Caki2 (cell line): ENCODE measurements around the gene PRKCB. TPM values are rescaled to one million over a fixed set of nuclear protein-coding genes. Genes with fewer than 3 reads are reported as not detected.
"Not testable (repeated sequence)": the region's sequence is repeated elsewhere in the genome, so short reads cannot be mapped to it uniquely, and the experiment has no call there.

Experiments used
- DNase-seq: peaks from one replicate; pipeline ENCODE4 v3.0.0-alpha.2; 2015; ENCODE audit warnings: low read depth
- in situ Hi-C: cut with HindIII; loops from 2 replicates; pipeline ENCODE4 v1.10.0; 2016; ENCODE audit warnings: low sequenced_read_pairs, low pct_unique_long_range_greater_than_20kb, mixed read lengths
- total RNA-seq: library from RNA; depleted of rRNA; stranded (reverse); fragments of >200 nt; shearing (Covaris generic); gene quantifications from 2 replicates; pipeline ENCODE4 v1.2.3, GENCODE V29; 2014; ENCODE audit warnings: low replicate concordance

PRKCB gene
- total RNA-seq, 1 experiment from 2014 or later = not detected

GRCh38 chr16:23920446-23920845, 84.7 kb downstream of the PRKCB start:
- no peak for DNase-seq
- in situ Hi-C loops = no loop called here

DNA sequence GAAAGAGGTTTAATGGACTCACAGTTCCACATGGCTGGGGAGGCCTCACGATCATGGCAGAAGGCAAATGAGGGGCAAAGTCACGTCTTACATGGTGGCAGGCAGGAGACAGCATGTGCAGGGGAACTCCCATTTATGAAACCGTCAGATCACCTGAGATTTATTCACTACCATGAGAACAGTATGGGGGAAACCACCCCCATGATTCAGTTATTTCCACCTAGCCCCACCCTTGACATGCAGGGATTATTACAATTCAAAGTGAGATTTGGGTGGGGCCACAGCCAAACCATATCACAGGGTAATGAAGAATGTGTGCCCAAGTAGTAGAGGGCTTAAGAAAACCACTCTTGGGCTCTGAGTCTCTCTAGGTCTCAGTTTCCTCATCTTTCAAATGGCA, 85.1 kb downstream of the PRKCB start:
- in situ Hi-C loops = no loop called here
- DNase-seq = no peak

GRCh38 chr16:23922406-23922805, 86.6 kb downstream of the PRKCB start:
- no peak for DNase-seq
- in situ Hi-C loops = no loop called here

- in situ Hi-C loops = no loop called here
- DNase-seq = no peak
These were observed 88.3 kb downstream of the PRKCB start for GRCh38 chr16:23924128-23924527.

DNA sequence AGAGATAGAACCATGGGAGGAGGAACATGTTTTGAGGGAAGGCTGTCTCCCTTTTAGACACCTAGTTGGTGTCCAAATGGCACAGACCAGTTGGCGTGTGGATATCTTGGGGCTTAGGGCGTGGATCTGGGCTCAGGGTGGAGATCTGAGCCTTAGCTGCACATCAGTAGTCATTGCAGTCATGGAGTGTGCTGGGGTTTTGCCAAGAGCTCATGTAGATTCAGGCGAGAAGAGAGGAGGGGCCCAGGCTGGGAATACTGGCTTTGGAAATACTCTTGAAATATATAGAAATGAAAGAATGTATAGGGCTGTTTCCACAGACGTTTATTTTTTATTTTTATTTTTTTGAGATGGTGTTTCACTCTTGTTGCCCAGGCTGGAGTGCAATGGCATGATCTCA, 92.0 kb downstream of the PRKCB start:
- in situ Hi-C loops = no loop called here
- DNase-seq = no peak

DNA sequence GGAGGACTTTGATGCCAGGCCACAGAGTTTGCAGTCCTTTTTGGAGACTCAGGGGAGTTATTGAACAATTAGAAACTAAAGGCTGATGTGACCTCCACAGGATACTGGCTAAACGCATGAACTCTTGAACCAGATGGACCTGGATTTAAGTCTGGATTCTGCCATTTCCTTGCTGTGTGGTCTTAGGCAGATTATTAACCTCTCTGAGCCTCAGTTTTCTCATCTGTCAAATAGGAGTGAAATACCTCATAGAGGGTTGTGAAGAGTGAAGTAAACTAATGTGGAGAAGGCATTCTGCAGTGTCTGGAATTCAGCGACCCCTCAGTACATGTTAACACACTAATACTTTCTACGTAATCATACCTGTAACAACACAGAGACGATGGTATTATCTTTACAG, 93.5 kb downstream of the PRKCB start:
- in situ Hi-C loops = no loop called here
- DNase-seq = no peak

GRCh38 chr16:23929856-23930255, 94.1 kb downstream of the PRKCB start:
- in situ Hi-C loops = no loop called here
- no peak for DNase-seq

DNA sequence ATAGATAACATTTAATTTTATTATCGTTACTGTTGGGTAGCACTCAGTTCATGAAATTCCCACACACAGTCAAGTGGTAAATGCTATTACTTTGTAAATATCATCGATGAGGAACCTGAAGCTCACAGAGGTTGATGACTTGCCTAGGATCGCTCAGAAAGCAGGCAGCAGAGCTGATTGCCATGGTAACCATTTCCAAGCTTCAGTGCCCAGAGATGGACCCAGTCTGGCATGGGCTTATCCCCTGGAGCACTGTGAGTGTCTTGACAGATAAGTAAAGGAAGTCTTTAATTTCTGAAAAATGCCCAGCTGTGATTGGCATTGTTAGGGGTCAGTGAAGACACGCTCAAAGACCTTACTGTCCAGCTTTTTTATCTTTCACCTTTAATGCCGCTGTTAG, 95.0 kb downstream of the PRKCB start:
- DNase-seq = no peak

GRCh38 chr16:23931199-23931598, 95.4 kb downstream of the PRKCB start:
- in situ Hi-C loops = no loop called here
- no peak for DNase-seq

More for the DNA sequence above, 95.0 kb downstream of the PRKCB start:
- in situ Hi-C loops = no loop called here

- DNase-seq, in situ Hi-C loops: not testable (repeated sequence)
These were observed 97.9 kb downstream of the PRKCB start for GRCh38 chr16:23933650-23934049.

DNA sequence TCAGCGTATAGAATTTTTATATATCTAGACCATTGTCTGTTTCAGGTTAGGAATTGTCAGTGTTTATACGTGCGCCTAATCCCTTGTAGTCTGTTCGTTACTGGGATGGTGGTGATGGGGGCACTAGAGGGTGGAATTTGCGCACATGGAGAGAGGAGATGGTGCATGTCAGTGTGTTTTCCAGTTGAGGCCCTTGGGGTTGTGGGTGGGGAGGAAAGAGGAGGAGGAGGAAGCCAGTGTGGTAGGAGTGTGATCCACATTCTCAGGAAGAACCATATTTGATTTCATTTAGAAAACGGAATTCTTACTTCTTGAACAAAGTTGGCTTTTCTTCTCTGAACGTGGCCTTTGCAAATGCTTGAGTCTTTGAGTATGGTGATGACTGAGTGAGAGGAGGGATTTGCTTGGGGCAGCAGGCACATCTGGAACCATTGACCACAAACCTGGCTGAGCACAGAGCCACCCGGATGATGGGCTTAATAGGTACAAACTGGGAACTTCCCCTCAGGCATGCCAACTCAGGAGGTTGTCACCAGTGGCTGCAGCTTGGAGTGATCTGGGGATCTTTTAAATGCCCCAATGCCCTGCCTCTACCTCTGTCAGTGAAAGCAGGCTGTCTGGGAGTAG, 98.9 kb downstream of the PRKCB start:
- no peak for DNase-seq
- in situ Hi-C loops = no loop called here

DNA sequence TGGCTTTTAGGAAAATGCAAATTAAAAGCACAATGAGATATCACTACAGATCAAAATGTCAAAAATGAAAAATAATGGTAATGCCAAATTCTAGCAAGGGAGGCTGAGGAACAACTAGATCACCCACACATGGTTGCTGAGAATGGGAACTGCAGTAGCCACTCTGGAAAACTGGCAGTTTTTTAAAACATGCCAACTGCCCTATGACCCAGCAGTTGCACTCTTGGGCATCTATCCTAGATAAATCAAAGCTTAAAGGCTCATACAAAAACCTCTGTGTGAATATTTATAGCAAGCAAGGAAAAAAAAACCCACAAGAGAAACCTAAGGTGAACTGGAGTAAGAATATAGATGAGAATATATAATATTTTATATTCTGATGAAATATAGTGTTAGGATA, 104.3 kb downstream of the PRKCB start:
- in situ Hi-C loops = no loop called here
- no peak for DNase-seq

DNA sequence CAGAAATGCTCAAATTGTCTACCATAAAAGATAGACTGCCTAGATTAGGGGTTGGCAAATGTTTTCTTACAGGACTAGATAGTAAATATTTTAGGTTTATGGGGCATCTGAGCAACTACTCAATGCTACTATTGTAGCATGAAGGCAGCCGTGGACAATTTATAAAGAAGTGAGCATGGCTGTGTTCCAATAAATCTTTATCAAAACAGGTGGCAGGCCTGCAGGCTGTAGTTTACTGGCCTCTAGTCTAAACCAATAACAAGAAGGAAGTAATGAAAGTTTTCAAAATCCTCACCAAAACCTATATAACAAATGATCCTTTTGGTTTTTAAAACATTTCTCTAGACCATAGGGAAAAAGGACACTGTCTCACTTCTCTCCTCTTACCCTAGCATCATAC, 105.2 kb downstream of the PRKCB start:
- DNase-seq = no peak
- in situ Hi-C loops = no loop called here

GRCh38 chr16:23941963-23942564, 106.3 kb downstream of the PRKCB start:
- DNase-seq = no peak
- in situ Hi-C loops = no loop called here

GRCh38 chr16:23943604-23944003, 107.8 kb downstream of the PRKCB start:
- in situ Hi-C loops = no loop called here
- no peak for DNase-seq

- in situ Hi-C loops = no loop called here
These were observed 108.6 kb downstream of the PRKCB start for GRCh38 chr16:23944381-23944780.

GRCh38 chr16:23945243-23945642, 109.5 kb downstream of the PRKCB start:
- no peak for DNase-seq
- in situ Hi-C loops = no loop called here

More at GRCh38 chr16:23944381-23944780, 108.6 kb downstream of the PRKCB start:
- DNase-seq = no peak

DNA sequence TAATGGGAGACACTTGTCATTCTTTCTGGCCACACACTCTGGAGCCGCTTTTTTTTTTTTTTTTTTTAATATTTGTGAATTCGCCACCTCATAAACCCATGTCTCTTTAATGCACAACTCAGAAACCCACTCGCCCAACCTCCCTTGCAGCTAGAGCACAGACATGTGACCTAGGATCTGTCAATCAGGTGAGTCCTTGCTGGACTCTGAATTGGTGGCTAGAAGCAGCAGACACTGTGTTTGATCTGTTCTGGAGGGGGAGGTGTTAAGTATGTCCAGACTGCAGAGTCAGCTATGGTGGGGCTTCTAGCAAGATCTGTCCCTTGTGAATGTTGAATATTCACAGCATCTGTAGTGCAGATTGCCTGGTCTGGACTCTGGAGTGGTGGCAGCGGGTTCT, 112.1 kb downstream of the PRKCB start:
- no peak for DNase-seq
- in situ Hi-C loops = no loop called here

- no peak for DNase-seq
- in situ Hi-C loops = no loop called here
These were observed 113.2 kb downstream of the PRKCB start for GRCh38 chr16:23948949-23949411.

DNA sequence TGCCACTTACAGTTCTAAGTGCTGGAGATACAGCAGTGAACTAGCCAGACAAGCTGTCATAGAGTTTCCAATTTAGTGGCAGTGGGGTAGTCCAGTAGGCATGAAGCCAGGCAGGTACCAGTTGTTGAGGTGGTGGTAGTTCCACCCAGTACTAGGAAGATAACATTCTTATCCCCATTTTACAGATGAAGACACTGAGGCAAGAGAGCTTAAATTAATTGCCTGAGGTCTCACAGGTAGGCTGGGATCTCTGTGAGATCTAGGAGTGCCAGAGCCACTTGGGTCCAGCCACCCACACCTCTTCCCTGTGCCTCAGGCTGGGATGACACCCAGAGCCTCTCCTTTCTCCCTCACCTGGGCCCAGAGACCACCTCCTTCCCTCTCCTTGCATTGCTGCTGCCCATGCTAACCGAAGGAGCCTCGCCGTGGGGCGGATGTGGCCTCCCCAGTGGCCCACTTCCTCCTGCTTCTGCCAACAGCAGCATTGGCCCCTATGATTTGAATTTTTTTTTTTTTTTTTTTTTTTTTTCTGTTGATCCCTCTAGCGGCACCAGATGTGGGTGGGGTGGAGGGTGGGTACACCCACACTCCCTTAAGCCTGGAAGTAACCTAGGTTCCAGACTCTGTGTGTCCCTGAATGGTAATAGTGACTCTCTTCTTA, 114.0 kb downstream of the PRKCB start:
- no peak for DNase-seq
- in situ Hi-C loops = no loop called here
